ENCODE measurements around the gene LTB4R.

Gene LTB4R

DNA sequence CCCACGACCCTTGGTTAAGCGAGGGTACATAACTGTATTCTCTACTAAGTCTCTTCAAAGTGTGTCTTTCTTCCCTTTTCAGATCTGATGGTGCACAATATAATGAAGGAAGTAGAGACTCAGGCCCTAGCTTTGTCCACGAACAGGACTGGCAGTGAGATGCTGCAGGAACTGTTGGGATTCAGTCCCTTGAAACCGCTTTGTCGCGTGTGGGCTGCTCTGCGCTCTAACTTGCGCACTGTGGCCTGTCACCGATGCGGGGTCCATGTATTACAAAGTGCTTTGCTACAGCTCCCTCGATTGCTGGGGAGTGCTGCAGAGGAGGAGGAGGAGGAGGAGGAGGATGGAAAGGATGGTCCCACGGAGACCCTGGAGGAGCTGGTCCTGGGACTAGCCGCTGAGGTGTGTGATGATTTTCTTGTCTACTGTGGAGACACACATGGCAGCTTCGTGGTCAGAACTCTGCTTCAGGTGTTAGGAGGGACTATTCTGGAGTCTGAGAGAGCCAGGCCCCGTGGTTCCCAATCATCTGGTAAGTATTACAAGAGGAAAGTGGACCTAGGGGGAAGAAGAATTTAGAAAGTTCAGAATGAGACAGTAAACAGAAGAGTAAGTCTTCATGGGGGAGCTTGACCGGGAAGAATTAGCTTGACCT, 10.8 kb upstream of the LTB4R start:
- DNase-seq (ENCODE audit: low read depth in 2 of 2), result no peak

- no peak for DNase-seq (ENCODE audit: low read depth in 2 of 2)
Observed at GRCh38 chr14:24304019-24304387, 7.3 kb upstream of the LTB4R start.

DNA sequence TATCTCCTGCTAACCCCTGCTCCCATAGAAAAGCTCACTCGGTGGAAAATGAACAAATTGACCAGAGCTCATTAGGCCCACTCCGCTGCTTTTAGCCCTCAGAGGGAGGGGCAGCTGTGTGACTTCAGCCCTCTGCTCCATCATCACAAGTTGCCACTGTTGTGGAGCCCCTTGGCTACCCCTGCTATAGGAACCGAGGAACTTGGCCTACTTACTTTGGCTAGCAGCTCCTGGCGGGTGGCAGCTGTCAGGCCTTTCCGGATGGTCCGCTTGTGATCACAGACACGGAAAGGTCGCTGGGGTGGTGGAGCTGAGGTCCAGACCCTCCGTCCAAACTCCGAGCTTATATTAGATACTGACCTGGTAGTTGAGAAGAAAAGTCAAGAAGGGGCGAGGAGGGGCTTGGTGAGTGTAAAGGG, 4.1 kb upstream of the LTB4R start:
- DNase-seq (ENCODE audit: low read depth in 2 of 2), result no peak

- DNase-seq (ENCODE audit: low read depth in 2 of 2), result peak in 1 of 2 donors; percentile 40
Observed at GRCh38 chr14:24307575-24308341, 3.5 kb upstream of the LTB4R start, which contains the start of gene CIDEB. Gene CIDEB, minus strand, starts transcription at chr14:24307977. Its CDS starts 119 bp downstream, at chr14:24307858.

DNA sequence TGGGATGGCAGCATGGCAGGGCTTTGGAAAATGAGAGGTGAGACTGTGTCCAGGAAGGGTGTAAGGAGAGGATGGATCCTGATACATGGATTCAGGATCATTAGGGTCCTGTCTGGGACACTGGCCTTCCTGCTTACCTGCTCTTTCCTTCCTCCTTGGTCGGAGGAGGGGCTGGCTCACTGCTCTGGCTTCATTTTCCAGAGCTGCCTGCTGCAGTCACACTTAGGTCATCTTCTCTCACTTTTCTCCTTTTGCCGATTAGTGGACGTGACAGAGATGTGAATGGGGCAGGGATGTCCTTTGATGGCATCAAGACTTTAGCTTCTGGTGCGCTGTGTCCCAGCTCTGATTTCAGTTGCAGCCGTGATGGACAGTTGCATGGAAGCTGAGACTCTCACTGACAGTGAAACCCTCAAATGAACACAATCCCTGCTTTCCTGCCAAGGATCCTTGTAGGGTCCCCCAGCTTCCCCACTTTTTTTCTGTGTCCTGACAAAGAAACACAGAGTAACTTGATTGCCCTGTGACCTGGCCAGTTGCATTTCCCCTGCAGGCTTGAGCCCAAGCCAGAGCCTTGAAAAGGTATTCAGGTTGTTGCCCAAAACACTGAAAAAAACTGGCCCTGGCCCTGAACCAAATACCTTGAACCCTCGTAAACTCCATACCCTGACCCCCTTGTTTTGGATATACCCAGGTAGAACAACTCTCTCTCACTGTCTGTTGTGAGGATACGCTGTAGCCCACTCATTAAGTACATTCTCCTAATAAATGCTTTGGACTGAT, 2.8 kb upstream of the LTB4R start:
- DNase-seq (ENCODE audit: low read depth in 2 of 2), result no peak

GRCh38 chr14:24309538-24310264, 1.6 kb upstream of the LTB4R start, which contains the start of gene LTB4R2:
Gene LTB4R2, plus strand, starts transcription at chr14:24310140. Its CDS starts 525 bp downstream, at chr14:24310665.
- no peak for DNase-seq (ENCODE audit: low read depth in 2 of 2)

- DNase-seq (ENCODE audit: low read depth in 2 of 2), result no peak
Observed at GRCh38 chr14:24310265-24310645, 1.0 kb upstream of the LTB4R start.

- no peak for DNase-seq (ENCODE audit: low read depth in 2 of 2)
Observed at GRCh38 chr14:24311837-24312615, 724 bp downstream of the LTB4R start.

DNA sequence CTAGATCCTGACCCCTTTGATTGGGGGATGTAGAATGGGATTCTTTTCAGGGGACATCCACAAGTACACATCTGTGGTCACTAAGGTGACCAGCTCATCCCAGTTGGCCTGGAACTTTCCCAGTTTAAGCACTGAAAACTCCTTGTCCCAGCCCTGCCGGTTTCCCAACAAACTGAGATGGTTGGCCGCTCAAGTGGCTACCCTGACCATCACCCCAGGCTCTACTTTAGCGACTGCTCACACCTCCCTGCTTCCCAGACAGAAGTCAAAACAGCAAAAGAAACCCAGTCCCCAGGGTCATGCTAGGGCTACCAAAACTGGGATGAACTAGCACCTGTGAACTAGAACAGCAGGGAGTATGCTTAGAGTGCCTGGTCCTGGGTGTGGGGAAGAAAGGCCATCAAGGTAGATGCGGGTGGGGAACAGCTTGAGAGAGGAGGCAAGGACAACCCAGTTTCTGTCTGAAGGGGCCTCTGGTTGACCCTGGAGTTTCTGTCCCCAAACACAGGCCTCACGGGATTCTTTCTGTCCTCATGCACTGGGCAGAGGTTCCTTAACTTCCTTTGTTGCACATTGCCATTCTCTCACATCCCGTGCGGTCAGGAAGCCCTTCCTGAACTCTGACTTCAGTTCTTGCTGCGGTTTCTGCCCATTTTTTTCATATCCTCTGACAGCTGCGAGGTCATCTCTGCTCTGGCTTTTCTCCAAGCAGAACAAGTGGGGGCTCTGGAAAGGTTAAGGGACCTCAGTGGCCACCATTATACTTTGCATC, 1.6 kb downstream of the LTB4R start:
- DNase-seq (ENCODE audit: low read depth in 2 of 2), result no peak

DNA sequence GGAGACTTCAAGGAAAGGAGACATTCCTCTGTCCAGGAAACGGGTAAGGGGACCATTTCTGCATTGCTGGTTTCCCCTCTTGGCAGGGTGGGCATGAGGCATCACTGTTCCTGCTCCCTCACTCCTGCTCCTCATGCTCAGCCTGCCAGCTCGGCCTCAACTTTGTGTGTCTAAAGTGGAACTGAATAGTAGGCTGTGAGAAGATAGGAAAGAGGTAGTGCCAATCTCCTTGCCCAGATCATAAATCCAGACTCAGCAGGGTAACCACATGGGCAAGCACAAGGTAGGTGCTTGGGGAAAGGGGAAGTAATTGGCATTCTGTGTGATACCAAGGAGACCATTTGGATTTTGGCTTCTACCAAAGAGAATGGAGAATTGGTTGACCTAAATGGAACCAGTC, 2.6 kb downstream of the LTB4R start:
- DNase-seq (ENCODE audit: low read depth in 2 of 2), result no peak

DNA sequence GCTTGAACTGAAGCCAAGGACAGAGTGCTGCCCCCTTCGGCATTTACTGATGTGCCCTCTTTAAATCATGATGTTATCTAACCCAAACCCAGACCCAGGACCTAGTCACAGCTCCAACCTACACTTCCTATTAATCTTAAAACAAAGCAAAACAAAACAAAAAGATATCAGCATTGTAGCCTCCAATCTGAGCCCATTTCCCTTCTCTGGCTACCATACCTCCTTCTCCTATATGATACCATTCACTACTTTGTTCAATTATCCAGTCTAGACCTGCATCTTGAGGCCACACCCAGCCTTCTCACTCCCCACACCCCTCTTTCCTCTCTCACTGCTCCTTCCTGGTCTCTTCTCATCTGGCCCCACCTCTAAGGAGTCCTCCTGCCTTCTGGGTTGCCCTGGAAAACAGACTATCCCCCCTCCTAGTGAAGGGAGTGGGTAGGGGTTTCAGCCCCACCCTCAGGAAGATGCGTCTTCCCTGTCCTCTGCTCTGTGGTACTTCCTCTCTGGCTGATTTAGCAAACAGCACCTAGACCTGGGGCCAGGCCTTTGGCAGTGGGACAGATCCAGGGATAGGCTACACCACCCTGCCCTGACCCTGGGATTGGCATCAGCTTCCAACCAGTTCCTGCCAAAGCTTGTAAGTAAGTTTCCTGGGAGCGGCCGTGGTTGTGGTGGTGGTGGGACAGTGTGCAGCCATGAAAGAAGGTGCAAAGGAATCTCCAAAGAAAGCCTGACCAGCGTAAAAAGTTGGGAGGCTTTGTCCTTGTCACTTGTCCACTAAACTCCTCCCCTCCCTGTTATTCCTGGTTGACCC, 3.3 kb downstream of the LTB4R start:
- DNase-seq (ENCODE audit: low read depth in 2 of 2), result no peak

GRCh38 chr14:24315243-24315806, 4.0 kb downstream of the LTB4R start:
- DNase-seq (ENCODE audit: low read depth in 2 of 2), result no peak

- no peak for DNase-seq (ENCODE audit: low read depth in 2 of 2)
Observed at GRCh38 chr14:24315807-24316596, 4.7 kb downstream of the LTB4R start.

DNA sequence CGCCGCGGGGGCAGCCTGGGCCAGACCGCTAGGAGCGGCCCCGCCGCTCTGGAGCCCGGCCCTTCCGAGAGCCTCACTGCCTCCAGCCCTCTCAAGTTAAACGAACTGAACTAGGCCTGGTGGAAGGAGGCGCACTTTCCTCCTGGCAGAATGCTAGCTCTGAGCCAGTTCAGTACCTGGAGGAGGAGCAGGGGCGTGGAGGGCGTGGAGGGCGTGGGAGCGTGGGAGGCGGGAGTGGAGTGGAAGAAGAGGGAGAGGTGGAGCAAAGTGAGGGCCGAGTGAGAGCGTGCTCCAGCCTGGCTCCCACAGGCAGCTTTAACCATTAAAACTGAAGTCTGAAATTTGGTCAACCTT, 5.3 kb downstream of the LTB4R start:
- no peak for DNase-seq (ENCODE audit: low read depth in 2 of 2)

DNA sequence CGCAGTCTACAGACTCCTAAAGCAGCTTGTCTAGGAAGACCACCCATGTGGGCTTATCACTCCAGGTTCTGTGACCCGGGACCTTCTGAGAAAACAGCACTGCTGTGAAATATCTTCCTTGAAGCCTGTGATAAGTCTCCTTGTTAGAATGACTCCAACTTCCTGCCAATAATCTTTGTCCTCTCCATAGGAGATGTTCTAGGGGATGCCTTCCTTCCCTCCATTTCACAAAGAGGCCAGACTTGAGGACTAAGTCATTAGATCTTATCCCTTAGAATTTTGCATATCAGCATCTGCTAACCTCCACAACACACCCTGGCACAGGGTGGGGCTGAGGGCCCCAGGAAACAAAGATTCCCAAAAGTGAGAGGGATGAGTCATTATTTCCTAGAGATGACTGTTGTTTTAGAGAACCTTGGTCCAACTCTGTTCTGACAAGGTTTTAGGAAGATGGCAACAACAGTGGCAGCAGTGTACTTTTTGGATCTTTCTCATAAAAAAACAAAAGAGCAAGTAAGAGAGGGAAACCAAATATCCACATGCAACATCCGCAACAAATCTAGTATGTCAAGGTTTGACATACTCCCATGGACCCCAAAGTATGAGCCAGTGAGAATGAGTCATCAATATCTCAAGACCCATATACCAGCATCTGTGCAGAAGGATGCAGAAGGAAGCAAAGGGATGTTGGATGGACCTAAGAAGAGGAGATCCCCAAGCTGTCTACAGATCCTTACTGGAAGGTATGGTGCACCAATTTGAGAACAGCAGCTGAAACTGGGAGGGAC, 6.0 kb downstream of the LTB4R start:
- no peak for DNase-seq (ENCODE audit: low read depth in 2 of 2)

DNA sequence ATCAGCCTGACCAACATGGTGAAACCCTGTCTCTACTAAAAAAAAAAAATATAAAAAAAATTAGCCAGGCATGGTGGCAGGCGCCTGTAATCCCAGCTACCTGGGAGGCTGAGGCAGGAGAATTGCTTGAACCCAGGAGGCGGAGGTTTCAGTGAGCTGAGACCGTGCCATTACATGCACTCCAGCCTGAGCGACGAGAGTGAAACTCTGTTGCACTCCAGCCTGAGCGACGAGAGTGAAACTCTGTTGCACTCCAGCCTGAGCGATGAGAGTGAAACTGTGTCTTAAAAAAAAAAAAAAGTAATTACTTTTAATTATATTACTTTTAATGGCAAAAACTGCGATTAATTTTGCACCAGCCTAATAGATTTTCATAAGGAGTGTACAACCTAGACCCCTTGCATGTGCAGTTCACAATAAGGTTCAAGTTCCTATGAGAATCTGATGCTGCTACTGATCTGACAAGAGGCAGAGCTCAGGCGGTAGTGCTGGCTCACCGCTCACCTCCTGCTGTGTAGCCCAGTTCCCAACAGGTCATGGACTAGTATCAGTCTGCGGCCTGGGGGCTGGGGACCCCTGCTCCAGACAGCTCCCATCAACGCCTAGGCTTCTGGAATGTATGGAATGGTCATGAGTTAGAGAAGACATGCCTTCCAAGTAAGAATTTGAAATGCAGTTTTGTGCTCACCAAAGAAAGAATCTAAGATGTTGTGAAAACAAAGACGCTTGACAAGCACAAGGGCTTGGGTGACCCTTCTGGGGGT, 10.1 kb downstream of the LTB4R start:
- DNase-seq (ENCODE audit: low read depth in 2 of 2), result no peak

GRCh38 chr14:24322672-24323071, 11.4 kb downstream of the LTB4R start:
- no peak for DNase-seq (ENCODE audit: low read depth in 2 of 2)

Data from stimulated activated CD4-positive, alpha-beta T cell treated with anti-CD3 and anti-CD28 coated beads, Interleukin-4, amount 100 ng/mL, for 48 hours (primary cell).